ENCODE data around the gene UBAP1L. TPM values are rescaled to one million over a fixed set of nuclear protein-coding genes. Genes with fewer than 3 reads are reported as not detected.

Gene UBAP1L
- total RNA-seq, 1 experiment from 2014 or later, result 3.0 TPM

- no peak overlapping the region for H3K56ac ChIP-seq (ENCODE audit: insufficient read length, low read depth, low read length)
- H2AK5ac ChIP-seq (ENCODE audit: insufficient read length, low read length), result no peak overlapping the region
- H2AFZ ChIP-seq (ENCODE audit: low read length), result no peak overlapping the region
- H2BK5ac ChIP-seq (ENCODE audit: insufficient read length, low read length), result no peak overlapping the region
- no peak for DNase-seq
- no peak overlapping the region for H2BK20ac ChIP-seq (ENCODE audit: low read depth, low read length, poor library complexity, severe bottlenecking)
- no peaks in the 10 kb centered on the region for H3K23me2 ChIP-seq (ENCODE audit: insufficient read length, low read depth, low read length, poor library complexity, severe bottlenecking)
- H3K27ac ChIP-seq (ENCODE audit: insufficient read length, low read depth, low read length), result no peak overlapping the region
- Mint-ChIP-seq H3K9me3 (no peaks in the 10 kb centered on the region), H3K4me1 (peaks cover 5 to 6% of the 10 kb centered on the region in 2 experiments), H3K4me3 (no peak overlapping the region), H3K36me3 (ENCODE audit: insufficient read depth in 1 of 3, low read depth in 3 of 3) (peaks cover 0 to 6% (median 4%) of the 10 kb centered on the region in 3 experiments; a peak in 3 of 7 replicates), H3K27me3 (ENCODE audit: low read depth) (no peaks in the 10 kb centered on the region), H3K27ac (no peak overlapping the region)
- H3T11ph ChIP-seq (ENCODE audit: low read length), result no peak overlapping the region
- H3K4ac ChIP-seq (ENCODE audit: low read depth, low read length), result no peak overlapping the region
- no peak overlapping the region for H3K18ac ChIP-seq (ENCODE audit: insufficient read length, low read depth, low read length)
- TF ChIP-seq CTCF (conservative IDR thresholded peaks at IDR 0.05), result no peak
- H3K27me3 ChIP-seq (ENCODE audit: insufficient read depth, low read length), result no peaks in the 10 kb centered on the region
- H3K79me2 ChIP-seq (ENCODE audit: insufficient read depth, low read length), result no peaks in the 10 kb centered on the region
- no peak overlapping the region for H2BK15ac ChIP-seq (ENCODE audit: low read depth, low read length)
- no peak overlapping the region for H4K8ac ChIP-seq (replicated peaks; ENCODE audit: insufficient read length, low read depth, low read length)
- H3K4me2 ChIP-seq (ENCODE audit: insufficient read depth, insufficient read length, low read length), result no peak overlapping the region
- no peak overlapping the region for H3K23ac ChIP-seq (ENCODE audit: insufficient read length, low read depth, low read length)
- H2BK12ac ChIP-seq (ENCODE audit: insufficient read length, low read depth, low read length), result no peak overlapping the region
- no peaks in the 10 kb centered on the region for H3K4me1 ChIP-seq (ENCODE audit: insufficient read depth, low read length)
- no peak overlapping the region for H3K14ac ChIP-seq (ENCODE audit: insufficient read depth, low read length)
- no peak overlapping the region for H3K9ac ChIP-seq (ENCODE audit: extremely low read depth, insufficient read length, low read length)
- no peaks in the 10 kb centered on the region for H4K20me1 ChIP-seq (ENCODE audit: control insufficient read depth, insufficient read depth, insufficient read length)
- WGBS (ENCODE audit: extremely low coverage, insufficient read length, low lambda C conversion rate), result no CpG with 5 or more reads among the region's 2 CpGs
- H3K79me1 ChIP-seq (ENCODE audit: insufficient read depth, low read depth, low read length, poor library complexity, severe bottlenecking), result no peaks in the 10 kb centered on the region
- no peaks in the 10 kb centered on the region for H3K9me3 ChIP-seq (ENCODE audit: control insufficient read depth, low read depth, low read length)
- H4K91ac ChIP-seq (ENCODE audit: insufficient read length, low read depth, low read length), result no peak overlapping the region
- no peak overlapping the region for H4K5ac ChIP-seq (ENCODE audit: insufficient read length, low read depth, low read length)
- H2BK120ac ChIP-seq (ENCODE audit: low read depth, low read length, poor library complexity, severe bottlenecking), result no peak overlapping the region
These were observed 62.0 kb downstream of the UBAP1L start for GRCh38 chr15:65052956-65053355.

All from H9 (cell line).